ENCODE measurements around the gene CENPL.

CENPL gene

GRCh38 chr1:173753830-173754229 is 70.9 kb downstream of the CENPL start:
- DNase-seq: no peak
